MM.1S (cell line): Measurements from ENCODE around the gene C1QB.
A peak's percentile ranks its signal among the peaks of the same experiment; 100 is the strongest.
"Not testable (repeated sequence)": the region's sequence is repeated elsewhere in the genome, so short reads cannot be mapped to it uniquely, and the experiment has no call there.

Experiments used
- DNase-seq: peaks from one replicate; pipeline ENCODE4 v3.0.0-alpha.2; 2015
- H2AFZ ChIP-seq: fragments of 300-600 bp; sonication (generic); 2 replicates; pipeline ENCODE4 v1.6.0; 2016; ENCODE audit warnings: antibody characterized with exemption, low read length
- H3F3A ChIP-seq: fragments of 300-600 bp; sonication (generic); 2 replicates; pipeline ENCODE4 v1.6.1; 2016; ENCODE audit warnings: mild to moderate bottlenecking, antibody characterized with exemption, low read length, moderate library complexity, mixed read lengths; ENCODE audit not compliant: insufficient read depth
- H3K27ac ChIP-seq: fragments of 300-600 bp; sonication (generic); 2 replicates; pipeline ENCODE4 v1.5.1; 2016; ENCODE audit warnings: mild to moderate bottlenecking, low read length
- H3K27me3 ChIP-seq: fragments of 300-600 bp; sonication (generic); replicated peaks from 2 replicates; pipeline ENCODE4 v1.6.0; 2016; ENCODE audit warnings: low read length; ENCODE audit not compliant: insufficient read depth
- H3K36me3 ChIP-seq: fragments of 300-600 bp; sonication (generic); replicated peaks from 2 replicates; pipeline ENCODE4 v1.6.1; 2016; ENCODE audit warnings: mild to moderate bottlenecking, low read length, mixed read lengths; ENCODE audit not compliant: insufficient read depth
- H3K4me1 ChIP-seq: fragments of 300-600 bp; sonication (generic); 2 replicates; pipeline ENCODE4 v1.6.1; 2016; ENCODE audit warnings: low read length, mixed read lengths
- H3K4me2 ChIP-seq: fragments of 300-600 bp; sonication (generic); 2 replicates; pipeline ENCODE4 v1.6.0; 2016; ENCODE audit warnings: low read depth, low read length
- H3K4me3 ChIP-seq: fragments of 300-600 bp; sonication (generic); 2 replicates; pipeline ENCODE4 v1.5.1; 2016; ENCODE audit warnings: low read length, mixed read lengths
- H3K79me2 ChIP-seq: fragments of 300-600 bp; sonication (generic); 2 replicates; pipeline ENCODE4 v1.6.1; 2016; ENCODE audit warnings: mixed run types, low read length, mixed read lengths
- H3K9ac ChIP-seq: fragments of 300-600 bp; sonication (generic); 2 replicates; pipeline ENCODE4 v1.6.1; 2016; ENCODE audit warnings: low read length, mixed read lengths
- H3K9me2 ChIP-seq: fragments of 300-600 bp; sonication (generic); replicated peaks from 2 replicates; pipeline ENCODE4 v1.6.1; 2016; ENCODE audit warnings: mild to moderate bottlenecking, low read length, mixed read lengths; ENCODE audit not compliant: insufficient read depth
- H3K9me3 ChIP-seq: fragments of 300-600 bp; sonication (generic); replicated peaks from 2 replicates; pipeline ENCODE4 v1.6.1; 2016; ENCODE audit warnings: mild to moderate bottlenecking, low read length, mixed read lengths; ENCODE audit not compliant: insufficient read depth
- H4K20me1 ChIP-seq: fragments of 300-600 bp; sonication (generic); 2 replicates; pipeline ENCODE4 v1.6.1; 2016; ENCODE audit warnings: mild to moderate bottlenecking, low read length, moderate library complexity, mixed read lengths; ENCODE audit not compliant: insufficient read depth
- CTCF ChIP-seq: fragments of 300-600 bp; sonication (generic); IDR thresholded peaks from 2 replicates; pipeline ENCODE4 v1.5.1; 2016; ENCODE audit warnings: antibody characterized with exemption, low read length, mixed read lengths
- EZH2 ChIP-seq: fragments of 300-600 bp; sonication (generic); optimal IDR thresholded peaks from 2 replicates; pipeline ENCODE3; 2017; ENCODE audit warnings: low read depth, mild to moderate bottlenecking, antibody characterized with exemption, low read length, mixed read lengths
- EZH2phosphoT487 ChIP-seq: fragments of 300-600 bp; sonication (generic); IDR thresholded peaks from 2 replicates; pipeline ENCODE4 v1.6.1; 2018; ENCODE audit warnings: antibody characterized with exemption, low read length

Gene C1QB

GRCh38 chr1:22705586-22705985 is 52.5 kb downstream of the C1QB start:
- Histone ChIP-seq H4K20me1 (no peaks in the 10 kb centered on the region), H3K27me3 (peaks cover 71% of the 10 kb centered on the region), H3K4me2 (no peak overlapping the region), H2AFZ (no peak overlapping the region), H3K79me2 (no peaks in the 10 kb centered on the region), H3K9me3 (no peaks in the 10 kb centered on the region), H3K4me3 (no peak overlapping the region), H3K27ac (no peak overlapping the region), H3F3A (no peaks in the 10 kb centered on the region), H3K4me1 (no peaks in the 10 kb centered on the region), H3K9ac (no peak overlapping the region), H3K9me2 (no peaks in the 10 kb centered on the region), H3K36me3 (no peaks in the 10 kb centered on the region)
- TF ChIP-seq EZH2phosphoT487 (no peak), EZH2 (no peak), CTCF (no peak)
- no peak for DNase-seq

- H3K9ac ChIP-seq, H3K27ac ChIP-seq, H3K4me3 ChIP-seq, H3K36me3 ChIP-seq, H3K79me2 ChIP-seq, H3K4me2 ChIP-seq, DNase-seq, H3K9me3 ChIP-seq, H3K9me2 ChIP-seq, H2AFZ ChIP-seq, H3K4me1 ChIP-seq, H4K20me1 ChIP-seq, H3F3A ChIP-seq: not testable (repeated sequence)
- peaks cover 68% of the 10 kb centered on the region for H3K27me3 ChIP-seq
These were observed 53.1 kb downstream of the C1QB start for GRCh38 chr1:22706100-22706499.

GRCh38 chr1:22708777-22709176 is 55.7 kb downstream of the C1QB start:
- Histone ChIP-seq H3K9ac (no peak overlapping the region), H3K27me3 (peaks cover 68% of the 10 kb centered on the region), H3K4me1 (no peaks in the 10 kb centered on the region), H3K27ac (no peak overlapping the region), H3F3A (no peaks in the 10 kb centered on the region), H3K9me2 (no peaks in the 10 kb centered on the region), H2AFZ (no peak overlapping the region), H3K79me2 (no peaks in the 10 kb centered on the region), H3K9me3 (no peaks in the 10 kb centered on the region), H3K4me2 (no peak overlapping the region), H3K36me3 (no peaks in the 10 kb centered on the region), H3K4me3 (no peak overlapping the region), H4K20me1 (no peaks in the 10 kb centered on the region)
- no peak for TF ChIP-seq CTCF
- no peak for TF ChIP-seq EZH2phosphoT487
- TF ChIP-seq EZH2 = no peak
- DNase-seq = no peak

GRCh38 chr1:22709227-22709626 is 56.2 kb downstream of the C1QB start:
- no peaks in the 10 kb centered on the region for H3F3A ChIP-seq
- H3K4me3 ChIP-seq = no peak overlapping the region
- H3K4me2 ChIP-seq = no peak overlapping the region
- TF ChIP-seq CTCF = peak; percentile 9; the same call in 1 of the 2 replicates
- no peak for TF ChIP-seq EZH2
- H2AFZ ChIP-seq = no peak overlapping the region
- no peaks in the 10 kb centered on the region for H4K20me1 ChIP-seq
- H3K79me2 ChIP-seq = no peaks in the 10 kb centered on the region
- H3K27ac ChIP-seq = no peak overlapping the region
- H3K9me2 ChIP-seq = no peaks in the 10 kb centered on the region
- H3K27me3 ChIP-seq = peaks cover 72% of the 10 kb centered on the region
- DNase-seq = no peak
- no peak overlapping the region for H3K9ac ChIP-seq
- no peaks in the 10 kb centered on the region for H3K9me3 ChIP-seq
- no peaks in the 10 kb centered on the region for H3K36me3 ChIP-seq
- no peaks in the 10 kb centered on the region for H3K4me1 ChIP-seq
